Measurements from ENCODE around the gene MYO19. TPM values are rescaled to one million over a fixed set of nuclear protein-coding genes. Genes with fewer than 3 reads are reported as not detected.
"Not testable (repeated sequence)": the region's sequence is repeated elsewhere in the genome, so short reads cannot be mapped to it uniquely, and the experiment has no call there.

Gene MYO19
- total RNA-seq, 1 donor from 2014 or later = 65.9 TPM

DNA sequence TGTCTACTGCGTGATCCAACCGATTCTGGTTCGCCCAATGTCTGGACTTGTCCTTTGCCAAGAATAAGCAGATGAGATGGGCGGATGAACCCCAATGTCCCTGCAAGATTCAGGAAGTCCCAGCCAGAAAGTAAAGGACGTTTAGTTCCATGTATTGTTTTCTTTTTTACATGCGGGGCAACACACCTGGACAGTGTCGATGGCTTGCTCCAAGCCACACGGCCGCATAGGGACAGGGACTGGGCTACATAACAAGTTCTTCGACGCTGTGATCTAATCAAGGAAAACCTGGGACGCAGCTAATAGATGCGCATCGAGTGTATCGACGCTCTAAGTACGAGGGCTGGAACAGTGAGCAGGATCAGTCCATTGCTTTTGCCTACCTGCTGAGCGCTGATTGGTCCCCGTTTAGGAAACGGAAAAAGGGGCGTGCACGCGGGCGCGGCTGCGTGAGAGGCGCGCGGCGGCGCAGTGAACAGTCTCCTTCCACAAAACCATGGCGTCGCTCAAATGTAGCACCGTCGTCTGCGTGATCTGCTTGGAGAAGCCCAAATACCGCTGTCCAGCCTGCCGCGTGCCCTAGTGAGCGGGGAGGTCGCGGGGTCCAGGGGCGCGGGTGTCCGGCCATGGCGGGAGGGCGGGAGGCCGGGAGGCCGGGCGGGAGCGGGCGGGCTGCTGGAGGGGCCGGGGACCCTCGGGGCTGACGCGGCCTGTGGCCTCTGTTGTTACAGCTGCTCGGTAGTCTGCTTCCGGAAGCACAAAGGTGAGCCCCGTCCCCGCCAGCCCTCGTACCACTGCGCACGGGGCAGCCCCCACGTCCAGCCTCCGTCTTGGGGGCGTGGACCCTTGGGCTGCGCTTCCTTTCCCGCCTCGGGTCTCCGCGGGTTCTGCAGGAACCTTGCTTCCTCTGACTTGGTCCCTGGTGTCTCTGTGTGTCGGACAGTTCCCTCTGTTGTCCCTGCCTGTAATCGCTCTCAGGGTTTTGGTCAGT is 48.2 kb downstream of the MYO19 start, which contains the start of gene ZNHIT3:
ZNHIT3 (plus strand) TSS at position 478 of the 991 bp plus-strand sequence; CDS start at position 497, 19 bp downstream.
- TF ChIP-seq, protein P1, sequence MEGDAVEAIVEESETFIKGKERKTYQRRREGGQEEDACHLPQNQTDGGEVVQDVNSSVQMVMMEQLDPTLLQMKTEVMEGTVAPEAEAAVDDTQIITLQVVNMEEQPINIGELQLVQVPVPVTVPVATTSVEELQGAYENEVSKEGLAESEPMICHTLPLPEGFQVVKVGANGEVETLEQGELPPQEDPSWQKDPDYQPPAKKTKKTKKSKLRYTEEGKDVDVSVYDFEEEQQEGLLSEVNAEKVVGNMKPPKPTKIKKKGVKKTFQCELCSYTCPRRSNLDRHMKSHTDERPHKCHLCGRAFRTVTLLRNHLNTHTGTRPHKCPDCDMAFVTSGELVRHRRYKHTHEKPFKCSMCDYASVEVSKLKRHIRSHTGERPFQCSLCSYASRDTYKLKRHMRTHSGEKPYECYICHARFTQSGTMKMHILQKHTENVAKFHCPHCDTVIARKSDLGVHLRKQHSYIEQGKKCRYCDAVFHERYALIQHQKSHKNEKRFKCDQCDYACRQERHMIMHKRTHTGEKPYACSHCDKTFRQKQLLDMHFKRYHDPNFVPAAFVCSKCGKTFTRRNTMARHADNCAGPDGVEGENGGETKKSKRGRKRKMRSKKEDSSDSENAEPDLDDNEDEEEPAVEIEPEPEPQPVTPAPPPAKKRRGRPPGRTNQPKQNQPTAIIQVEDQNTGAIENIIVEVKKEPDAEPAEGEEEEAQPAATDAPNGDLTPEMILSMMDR (IDR thresholded peaks at IDR 0.05) = no peak
- Mint-ChIP-seq H3K4me3 (ENCODE audit: unreplicated experiment) (peak within 1 kb of the TSS; percentile 99), H3K27me3 (ENCODE audit: unreplicated experiment) (peaks cover 10% of the 10 kb centered on the region), H3K36me3 (ENCODE audit: unreplicated experiment) (peaks cover 20% of the 10 kb centered on the region), H3K9me3 (ENCODE audit: unreplicated experiment) (no peaks in the 10 kb centered on the region), H3K4me1 (ENCODE audit: unreplicated experiment) (peaks cover 28% of the 10 kb centered on the region), H3K27ac (ENCODE audit: unreplicated experiment) (peak within 1 kb of the TSS; percentile 98)
- peak; percentile 95 for DNase-seq (ENCODE audit: extremely low spot score, unreplicated experiment)

- TF ChIP-seq, protein P1 (IDR thresholded peaks at IDR 0.05) = no peak
- Mint-ChIP-seq H3K36me3 (ENCODE audit: unreplicated experiment) (peaks cover 14% of the 10 kb centered on the region), H3K27ac (ENCODE audit: unreplicated experiment) (peak overlapping the region; percentile 98), H3K9me3 (ENCODE audit: unreplicated experiment) (no peaks in the 10 kb centered on the region), H3K4me3 (ENCODE audit: unreplicated experiment) (peak overlapping the region; percentile 99), H3K4me1 (ENCODE audit: unreplicated experiment) (peaks cover 28% of the 10 kb centered on the region), H3K27me3 (ENCODE audit: unreplicated experiment) (peaks cover 13% of the 10 kb centered on the region)
- DNase-seq (ENCODE audit: extremely low spot score, unreplicated experiment) = no peak
These were observed 48.9 kb downstream of the MYO19 start for GRCh38 chr17:36485805-36486203.

DNA sequence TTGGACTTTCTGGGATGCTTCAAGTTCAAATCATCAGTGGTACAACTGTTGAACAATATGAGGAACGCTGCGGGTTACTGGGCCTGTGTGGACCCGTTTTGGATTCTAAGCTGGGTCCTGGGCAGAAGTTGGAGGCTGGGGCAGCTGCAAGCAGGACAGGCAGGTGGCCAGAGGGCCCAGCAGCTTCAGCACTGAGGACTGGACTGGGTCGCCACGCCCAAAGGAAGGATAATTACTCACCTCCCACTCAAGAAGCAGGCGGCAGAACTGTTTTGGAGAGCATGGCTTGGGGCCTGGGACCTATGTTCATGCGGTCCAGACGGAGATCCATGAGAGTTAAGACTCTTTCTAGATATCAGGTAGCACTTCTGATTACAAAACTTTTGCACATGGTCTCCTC is 49.6 kb downstream of the MYO19 start:
- Mint-ChIP-seq H3K9me3 (ENCODE audit: unreplicated experiment) (no peaks in the 10 kb centered on the region), H3K27me3 (ENCODE audit: unreplicated experiment) (peaks cover 17% of the 10 kb centered on the region), H3K36me3 (ENCODE audit: unreplicated experiment) (peaks cover 9% of the 10 kb centered on the region), H3K4me1 (ENCODE audit: unreplicated experiment) (peaks cover 28% of the 10 kb centered on the region), H3K4me3 (ENCODE audit: unreplicated experiment) (peak overlapping the region; percentile 54), H3K27ac (ENCODE audit: unreplicated experiment) (no peak overlapping the region)
- TF ChIP-seq, protein P1 (IDR thresholded peaks at IDR 0.05) = no peak
- DNase-seq (ENCODE audit: extremely low spot score, unreplicated experiment) = no peak

DNA sequence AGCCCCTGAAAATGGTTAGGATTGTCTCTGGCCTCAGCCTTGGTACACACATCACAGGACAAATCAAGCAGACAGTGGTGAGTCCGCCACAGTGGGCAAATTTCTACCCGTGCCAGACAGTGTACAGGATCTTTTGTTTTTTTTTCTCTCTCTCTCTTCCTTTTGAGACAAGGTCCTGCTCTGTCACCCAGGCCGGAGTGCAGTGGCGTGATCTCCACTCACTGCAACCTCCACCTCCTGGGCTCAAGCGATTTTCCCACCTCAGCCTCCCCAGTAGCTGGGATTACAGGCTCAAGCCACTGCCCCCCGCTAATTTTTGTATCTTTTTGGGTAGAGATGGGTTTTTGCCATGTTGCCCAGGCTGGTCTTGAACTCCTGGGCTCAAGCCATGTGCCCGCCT is 50.6 kb downstream of the MYO19 start:
- not testable (repeated sequence) for H3K9me3 Mint-ChIP-seq (ENCODE audit: unreplicated experiment)

DNA sequence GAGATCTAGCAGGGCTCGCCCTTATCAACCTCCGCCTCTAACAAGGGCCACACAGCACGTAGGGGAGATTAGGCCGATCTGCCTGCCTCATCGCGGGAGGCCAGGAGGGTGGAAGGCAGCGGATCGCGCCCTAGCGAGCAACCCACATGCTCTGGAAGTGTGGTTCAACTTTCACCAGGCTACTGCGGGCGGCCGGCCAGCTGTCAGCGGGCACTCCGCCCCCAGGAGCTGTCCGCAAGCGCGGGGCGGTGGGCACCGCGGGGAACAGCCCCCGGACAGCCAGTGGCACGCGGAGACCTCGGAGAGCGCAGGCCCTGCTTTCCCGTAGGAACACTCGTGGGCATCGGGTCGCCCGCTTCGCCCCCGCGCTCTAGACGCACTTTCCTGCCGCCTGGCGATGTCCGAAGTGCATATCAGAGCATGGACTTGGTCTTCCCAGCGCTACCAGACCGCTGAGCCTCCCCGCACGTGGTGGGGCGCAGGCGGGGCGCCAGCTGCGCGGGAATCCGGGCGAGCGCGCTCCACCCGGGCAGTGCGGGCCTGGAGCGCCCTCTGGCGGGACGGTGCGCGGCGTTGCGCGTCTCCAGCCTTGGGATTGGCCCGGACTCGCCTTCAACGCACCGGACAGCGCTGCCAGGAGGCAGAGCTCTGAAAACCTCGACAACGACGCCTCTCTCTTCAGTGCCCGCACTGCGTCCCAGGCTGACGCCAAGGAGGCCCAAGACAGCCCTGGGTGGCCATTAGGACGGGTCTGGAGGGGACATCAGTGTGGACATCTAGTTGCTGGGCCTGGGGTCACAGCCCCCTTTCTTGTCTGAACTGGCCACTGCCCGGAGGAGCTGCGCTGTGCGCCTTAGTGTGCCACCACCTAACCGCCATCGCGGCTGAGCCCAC is 51.8 kb downstream of the MYO19 start:
- TF ChIP-seq, protein P1 (IDR thresholded peaks at IDR 0.05) = peak; percentile 98
- H3K27me3 Mint-ChIP-seq (ENCODE audit: unreplicated experiment) = peaks cover 34% of the 10 kb centered on the region
- H3K4me1 Mint-ChIP-seq (ENCODE audit: unreplicated experiment) = peaks cover 26% of the 10 kb centered on the region
- H3K36me3 Mint-ChIP-seq (ENCODE audit: unreplicated experiment) = peaks cover 2% of the 10 kb centered on the region
- H3K9me3 Mint-ChIP-seq (ENCODE audit: unreplicated experiment) = no peaks in the 10 kb centered on the region
- peak overlapping the region; percentile 40 for H3K4me3 Mint-ChIP-seq (ENCODE audit: unreplicated experiment)
- no peak overlapping the region for H3K27ac Mint-ChIP-seq (ENCODE audit: unreplicated experiment)
- peak; percentile 95 for DNase-seq (ENCODE audit: extremely low spot score, unreplicated experiment)

More for the DNA sequence above, 50.6 kb downstream of the MYO19 start:
- Mint-ChIP-seq H3K27me3 (ENCODE audit: unreplicated experiment) (peaks cover 24% of the 10 kb centered on the region), H3K4me3 (ENCODE audit: unreplicated experiment) (peak overlapping the region; percentile 26), H3K4me1 (ENCODE audit: unreplicated experiment) (peaks cover 28% of the 10 kb centered on the region)
- not testable (repeated sequence) for DNase-seq (ENCODE audit: extremely low spot score, unreplicated experiment); H3K27ac Mint-ChIP-seq (ENCODE audit: unreplicated experiment); H3K36me3 Mint-ChIP-seq (ENCODE audit: unreplicated experiment)

All from osteocyte (in vitro differentiated cells).